ENCODE results near the gene TDRD7. TPM values are rescaled to one million over a fixed set of nuclear protein-coding genes. Genes with fewer than 3 reads are reported as not detected.

TDRD7 gene
- total RNA-seq, 1 experiment from 2014 or later: 2.8 TPM

GRCh38 chr9:97505845-97506244 is 93.9 kb downstream of the TDRD7 start:
- no peak for ATAC-seq
- no peak for TF ChIP-seq GTF2I (CRISPR knock-in tag; conservative IDR thresholded peaks at IDR 0.05)
- no peak for TF ChIP-seq PRRX2 (CRISPR knock-in tag; IDR thresholded peaks at IDR 0.05)
- no peak for TF ChIP-seq CBFB (CRISPR knock-in tag; IDR thresholded peaks at IDR 0.05; ENCODE audit: low read depth)
- no peak for TF ChIP-seq MYBL2 (CRISPR knock-in tag; IDR thresholded peaks at IDR 0.05)
- no peak for TF ChIP-seq ZNF232 (CRISPR knock-in tag; IDR thresholded peaks at IDR 0.05)
- TF ChIP-seq MAX (CRISPR knock-in tag; IDR thresholded peaks at IDR 0.05): no peak
- no peak for TF ChIP-seq KAT7 (CRISPR knock-in tag; IDR thresholded peaks at IDR 0.05; ENCODE audit: borderline replicate concordance)
- TF ChIP-seq ARID4B (CRISPR knock-in tag; IDR thresholded peaks at IDR 0.05; ENCODE audit: borderline replicate concordance): no peak
- no peak for TF ChIP-seq OVOL2 (CRISPR knock-in tag; IDR thresholded peaks at IDR 0.05; ENCODE audit: borderline replicate concordance)
- DNase-seq (ENCODE audit: low spot score): no peak
- CTCF ChIA-PET: interaction anchor here (0.9 to 2.0 kb wide), 2 partner anchors 93 to 184 kb away, joined by 3 to 9 read pairs; no protein-coding TSS in a partner anchor
- Mint-ChIP-seq H3K36me3 (no peaks in the 10 kb centered on the region), H3K27ac (no peak overlapping the region), H3K4me3 (no peak overlapping the region), H3K9me3 (no peaks in the 10 kb centered on the region), H3K4me1 (peaks cover 19% of the 10 kb centered on the region), H3K27me3 (ENCODE audit: low read depth) (peaks cover 4% of the 10 kb centered on the region)
- POLR2A ChIA-PET: no interaction called here

- Mint-ChIP-seq H3K9me3 (no peaks in the 10 kb centered on the region), H3K4me3 (no peak overlapping the region), H3K27ac (no peak overlapping the region), H3K36me3 (no peaks in the 10 kb centered on the region), H3K4me1 (peaks cover 16% of the 10 kb centered on the region), H3K27me3 (ENCODE audit: low read depth) (no peaks in the 10 kb centered on the region)
- TF ChIP-seq ARID4B (CRISPR knock-in tag; IDR thresholded peaks at IDR 0.05; ENCODE audit: borderline replicate concordance): no peak
- TF ChIP-seq NFE2L1 (CRISPR knock-in tag; IDR thresholded peaks at IDR 0.05): no peak
- no peak for TF ChIP-seq CREM (CRISPR knock-in tag; IDR thresholded peaks at IDR 0.05)
- no peak for TF ChIP-seq ZNF416 (CRISPR knock-in tag; IDR thresholded peaks at IDR 0.05)
- TF ChIP-seq CREB1 (CRISPR knock-in tag; IDR thresholded peaks at IDR 0.05): no peak
- no peak for TF ChIP-seq FOXP4 (CRISPR knock-in tag; IDR thresholded peaks at IDR 0.05)
- TF ChIP-seq ATF2 (CRISPR knock-in tag; IDR thresholded peaks at IDR 0.05; ENCODE audit: borderline replicate concordance, low read depth): no peak
- TF ChIP-seq JAZF1 (CRISPR knock-in tag; IDR thresholded peaks at IDR 0.05): no peak
- TF ChIP-seq TCF7 (CRISPR knock-in tag; IDR thresholded peaks at IDR 0.05; ENCODE audit: low read depth): no peak
- TF ChIP-seq USF2 (CRISPR knock-in tag; IDR thresholded peaks at IDR 0.05): no peak
- TF ChIP-seq ZMAT4 (CRISPR knock-in tag; IDR thresholded peaks at IDR 0.05): no peak
- no peak for DNase-seq (ENCODE audit: low spot score)
- POLR2A ChIA-PET: no interaction called here
- no peak for ATAC-seq
- CTCF ChIA-PET: interaction anchor here (0.9 to 2.0 kb wide), 2 partner anchors 92 to 185 kb away, joined by 3 to 9 read pairs; no protein-coding TSS in a partner anchor
These were observed 94.4 kb downstream of the TDRD7 start for GRCh38 chr9:97506306-97506705.

All from WTC11 (cell line).